Hematopoietic multipotent progenitor cell (in vitro differentiated cells): Measurements from ENCODE around the gene PRKCE. TPM values are rescaled to one million over a fixed set of nuclear protein-coding genes. Genes with fewer than 3 reads are reported as not detected.
A peak's percentile ranks its signal among the peaks of the same experiment; 100 is the strongest.

ENCODE experiments used
- DNase-seq, 3 donors: peaks; one replicate each; pipeline ENCODE4 v3.0.0-alpha.2; 2011 to 2015; ENCODE audit warnings: low read depth in 2 of 3, low spot score in 2 of 3
- total RNA-seq: library from RNA; depleted of rRNA; stranded (reverse); fragments of >200 nt; gene quantifications from one replicate; pipeline ENCODE4 v1.2.3, GENCODE V29; 2012

PRKCE gene
- total RNA-seq, 1 donor = 11.8 TPM

DNA sequence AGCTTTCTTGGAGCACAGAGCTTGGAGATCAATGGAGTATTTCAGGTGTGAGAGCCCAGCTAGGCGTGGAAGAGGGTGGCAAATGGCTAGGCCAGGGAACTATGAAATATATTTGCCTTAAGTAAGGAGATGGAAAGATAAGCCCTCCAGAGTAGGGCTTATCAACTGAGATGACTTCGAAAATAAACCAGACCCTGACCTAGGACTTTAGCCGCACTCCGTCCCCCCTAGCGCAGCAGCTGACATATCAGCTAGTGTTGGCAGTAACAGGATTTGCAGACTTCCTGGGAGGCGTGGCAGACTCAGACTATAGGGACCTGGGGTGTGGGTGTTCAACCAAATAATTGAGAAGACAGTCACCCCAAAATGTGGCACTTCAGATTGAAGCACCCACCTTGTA lies 518.0 kb downstream of the PRKCE start:
- no peak for DNase-seq

DNA sequence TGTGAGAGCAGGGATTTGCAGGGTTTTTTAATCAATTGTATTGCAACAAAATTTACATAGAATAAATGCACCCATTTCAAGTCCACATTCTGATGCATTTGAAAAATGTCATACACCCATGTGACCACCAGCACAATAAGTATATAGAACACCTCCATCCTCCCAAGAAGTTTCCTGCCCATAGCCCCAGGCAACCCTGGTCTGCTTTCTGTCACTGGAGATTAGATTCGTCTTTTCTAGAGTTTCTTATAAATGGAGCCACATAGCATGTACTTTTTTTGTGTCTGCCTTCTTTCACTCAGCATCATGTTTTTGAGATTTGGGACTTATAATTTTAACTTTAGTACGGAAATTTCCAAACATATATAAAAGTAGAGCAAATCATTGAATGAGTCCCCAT lies 518.6 kb downstream of the PRKCE start:
- DNase-seq = no peak

DNA sequence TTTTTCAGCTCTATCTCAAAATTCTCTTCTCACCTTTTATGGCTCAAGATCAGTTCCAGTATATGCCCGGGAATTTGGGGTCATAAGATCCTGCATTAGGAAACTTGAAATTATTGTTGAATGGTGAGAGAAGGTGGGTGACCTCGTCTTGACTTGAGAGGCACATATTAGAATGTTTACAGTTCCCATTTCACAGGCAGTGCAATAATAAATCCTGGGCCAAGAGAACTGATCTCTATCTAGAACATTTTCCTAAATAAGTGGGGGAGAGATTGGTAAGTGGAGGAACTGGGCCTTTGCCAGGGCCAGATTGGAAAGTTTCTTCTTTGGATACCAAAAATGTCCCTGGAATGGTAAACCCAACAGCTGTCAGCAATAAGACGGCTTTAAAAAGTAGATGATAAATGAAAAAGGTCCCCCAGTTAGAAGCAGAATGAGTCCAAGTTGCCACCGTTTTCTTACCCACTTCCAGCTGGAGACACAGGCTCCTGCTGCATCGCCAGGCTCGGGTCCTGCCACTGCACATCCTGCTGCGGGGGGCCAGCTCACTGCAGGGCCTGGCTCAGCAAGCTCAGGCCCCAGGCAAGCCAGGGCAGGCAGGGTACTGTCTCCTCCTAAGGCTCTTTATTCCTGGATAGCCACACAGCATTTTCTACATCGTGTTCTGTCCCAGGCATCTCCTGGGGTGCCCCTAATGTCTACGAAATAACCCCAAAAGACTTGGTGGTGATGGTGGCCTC lies 519.3 kb downstream of the PRKCE start:
- no peak for DNase-seq

DNA sequence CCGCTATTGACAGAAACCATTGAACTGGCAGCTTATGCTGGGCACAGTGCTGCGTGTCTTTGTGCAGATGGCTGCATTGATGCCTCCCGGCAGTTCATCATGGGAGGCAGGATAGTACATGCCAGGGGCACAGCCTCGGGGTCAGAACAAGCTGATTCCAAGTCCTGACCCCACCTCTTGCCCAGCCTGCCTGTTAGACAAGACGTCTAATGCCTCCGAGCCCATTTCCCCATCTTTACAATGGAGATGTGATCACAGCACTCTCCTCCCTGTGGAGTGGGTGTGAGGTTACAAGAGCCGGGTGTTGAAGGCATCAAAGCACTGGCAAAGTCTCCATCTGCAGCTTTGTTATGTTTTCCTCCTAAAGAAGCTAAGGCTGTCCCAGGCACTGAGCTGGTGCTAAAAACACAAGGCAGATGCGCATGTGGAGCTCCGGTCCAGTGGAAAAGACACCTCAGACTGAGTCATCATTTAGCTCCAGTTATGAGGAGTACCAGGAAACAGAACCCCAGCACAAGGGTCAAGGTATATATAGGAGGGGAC lies 520.0 kb downstream of the PRKCE start:
- DNase-seq = no peak

DNA sequence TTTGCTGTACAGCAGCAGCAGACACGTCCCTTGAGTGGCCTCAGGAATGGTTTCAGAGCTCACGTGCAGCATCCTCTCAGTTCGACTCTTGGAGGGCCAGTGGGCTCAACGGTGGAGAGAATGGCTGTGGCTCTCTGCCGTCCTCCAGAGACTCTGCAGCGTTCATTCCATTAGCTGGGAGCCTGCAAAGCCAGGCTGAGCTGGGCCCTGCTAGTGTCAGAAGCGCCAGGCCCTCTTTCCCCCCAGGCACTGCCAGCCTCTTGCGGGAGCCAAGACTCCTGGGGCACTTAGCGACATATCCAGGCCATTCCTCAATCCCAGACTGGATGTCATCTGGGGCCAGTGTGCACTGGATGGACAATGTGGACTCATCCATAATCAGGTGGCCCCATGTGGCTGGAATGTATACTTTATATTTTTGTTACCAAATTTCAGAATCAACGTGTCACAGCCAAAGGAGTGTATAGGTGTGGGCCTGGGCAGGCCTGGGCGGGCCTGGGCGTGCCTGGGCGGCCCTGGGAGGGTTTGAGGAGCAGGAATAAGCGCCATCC lies 520.6 kb downstream of the PRKCE start:
- no peak for DNase-seq

DNA sequence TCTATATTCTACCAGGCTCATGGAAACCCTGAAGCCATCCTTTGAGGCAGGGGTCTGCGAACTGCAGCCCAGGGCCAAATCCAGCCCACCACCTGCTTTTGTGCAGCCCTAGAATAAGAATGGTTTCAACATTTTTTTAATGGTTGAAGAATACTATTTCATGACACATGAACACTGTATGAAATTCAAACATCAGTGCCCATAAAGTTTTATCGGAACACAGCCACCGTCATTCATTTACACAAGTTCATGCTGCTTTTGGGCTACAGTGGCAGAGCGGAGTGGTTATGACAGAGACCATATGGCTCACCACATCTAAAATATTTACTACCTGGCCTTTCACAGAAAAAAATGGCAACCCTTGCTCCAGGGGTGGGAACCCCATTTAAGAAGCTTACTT lies 521.6 kb downstream of the PRKCE start:
- no peak for DNase-seq

DNA sequence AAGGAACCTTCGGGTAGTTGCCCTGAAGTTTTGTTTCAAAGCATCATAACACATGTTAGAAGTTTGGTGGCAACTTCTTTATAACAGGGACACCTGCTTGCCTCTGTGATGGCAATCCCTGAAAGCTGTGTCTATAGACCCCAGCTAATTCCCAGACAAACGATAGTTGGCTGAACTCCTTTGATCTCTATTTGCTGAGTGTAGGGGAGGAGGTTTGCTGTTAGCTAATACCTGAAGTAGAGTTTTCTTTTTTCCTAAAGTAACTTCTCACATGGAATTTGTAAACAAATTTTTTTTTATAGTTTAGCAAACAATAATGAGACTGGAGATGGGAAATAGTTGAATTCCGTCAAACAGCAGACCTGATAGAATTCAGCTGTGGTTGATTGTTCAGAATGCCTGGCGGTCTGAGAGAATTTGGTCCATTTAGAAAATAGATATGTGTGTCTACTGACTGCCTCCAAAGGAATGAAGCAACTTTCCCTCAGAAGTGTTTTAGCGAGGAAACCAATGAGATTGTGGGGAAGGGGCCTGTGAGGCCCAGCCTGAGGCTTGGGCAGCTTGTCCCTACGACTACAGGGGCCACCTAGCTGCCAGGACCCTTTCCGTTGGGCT lies 522.3 kb downstream of the PRKCE start:
- no peak for DNase-seq

DNA sequence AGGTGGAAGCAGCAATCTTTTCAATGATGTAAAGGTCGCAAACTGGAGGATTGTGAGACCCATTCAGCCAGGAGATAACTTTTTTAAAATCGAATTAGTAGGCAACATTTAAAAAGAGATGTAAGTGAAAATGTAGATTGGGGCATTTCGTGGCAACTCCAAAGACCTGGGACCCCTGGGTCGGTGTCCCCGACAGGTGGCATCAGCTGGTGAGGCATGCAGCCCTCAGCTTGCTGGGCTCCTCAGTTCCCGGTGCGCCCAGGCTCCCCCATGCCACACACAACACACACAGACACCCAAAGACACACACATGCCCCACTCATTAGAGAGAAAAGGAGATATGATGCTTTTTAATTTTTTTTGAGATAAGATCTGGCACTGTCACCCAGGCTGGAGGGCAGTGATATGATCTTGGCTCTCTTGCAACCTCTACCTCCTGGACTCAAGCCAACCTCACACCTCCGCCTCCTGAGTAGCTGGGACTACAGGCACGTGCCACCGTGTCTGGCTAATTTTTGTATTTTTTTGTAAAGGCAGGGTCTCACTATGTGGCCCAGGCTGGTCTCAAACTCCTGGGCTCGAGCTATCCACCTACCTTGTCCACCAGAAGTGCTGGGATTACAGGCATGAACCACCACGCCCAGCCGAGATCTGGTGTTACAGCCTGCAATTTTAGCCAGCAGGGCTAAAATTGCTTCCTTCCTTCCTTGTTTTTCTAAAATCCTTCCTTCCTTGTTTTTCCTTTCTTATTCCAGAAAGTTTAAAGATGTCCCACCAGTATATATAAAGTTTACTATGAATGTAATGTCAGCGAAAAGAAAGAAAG lies 523.1 kb downstream of the PRKCE start:
- no peak for DNase-seq

DNA sequence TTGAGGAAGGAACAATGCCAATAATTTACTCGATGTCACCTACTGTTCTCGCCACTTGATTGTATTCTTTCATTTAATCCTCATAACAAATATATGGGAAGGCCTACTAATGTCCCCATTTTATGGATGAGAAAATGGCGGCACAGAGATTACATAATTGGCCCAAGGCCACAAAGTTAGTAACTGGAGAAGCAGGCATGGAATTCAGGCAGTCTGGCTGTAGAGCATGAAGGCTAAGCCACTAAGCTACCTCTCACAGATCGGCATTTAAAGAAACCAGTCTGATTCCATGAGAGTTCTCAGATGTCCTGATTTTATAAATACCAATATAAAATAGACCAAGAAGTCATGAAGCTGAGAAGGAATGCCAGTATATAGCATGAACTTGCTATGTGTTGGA lies 523.9 kb downstream of the PRKCE start:
- no peak for DNase-seq

DNA sequence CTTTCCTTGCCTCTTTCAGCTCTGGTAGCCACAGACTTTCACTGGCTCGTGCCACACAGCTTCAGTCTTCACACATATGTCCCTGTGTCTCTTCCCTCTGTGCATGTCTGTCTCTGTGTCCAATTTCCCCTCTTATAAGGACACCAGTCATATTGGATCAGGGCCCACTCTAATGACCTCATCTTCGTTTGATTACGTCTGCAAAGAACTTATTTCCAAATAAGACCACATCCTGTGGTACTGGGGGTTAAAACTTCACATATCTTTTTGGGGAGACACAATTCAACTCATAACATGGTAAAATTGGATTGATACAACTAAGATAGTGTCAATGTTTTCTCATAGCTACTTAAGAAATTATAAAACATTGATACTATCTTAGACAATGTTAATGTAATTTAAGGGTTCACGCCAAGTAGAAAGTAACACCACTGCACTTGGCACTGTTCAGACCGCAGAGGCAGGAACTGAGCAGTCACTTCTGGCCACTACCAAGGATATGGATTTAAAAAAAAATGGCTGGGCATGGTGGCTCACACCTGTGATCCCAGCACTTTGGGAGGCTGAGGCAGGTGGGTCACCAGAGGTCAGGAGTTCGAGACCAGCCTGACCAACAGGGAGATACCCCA lies 526.1 kb downstream of the PRKCE start:
- DNase-seq = no peak

DNA sequence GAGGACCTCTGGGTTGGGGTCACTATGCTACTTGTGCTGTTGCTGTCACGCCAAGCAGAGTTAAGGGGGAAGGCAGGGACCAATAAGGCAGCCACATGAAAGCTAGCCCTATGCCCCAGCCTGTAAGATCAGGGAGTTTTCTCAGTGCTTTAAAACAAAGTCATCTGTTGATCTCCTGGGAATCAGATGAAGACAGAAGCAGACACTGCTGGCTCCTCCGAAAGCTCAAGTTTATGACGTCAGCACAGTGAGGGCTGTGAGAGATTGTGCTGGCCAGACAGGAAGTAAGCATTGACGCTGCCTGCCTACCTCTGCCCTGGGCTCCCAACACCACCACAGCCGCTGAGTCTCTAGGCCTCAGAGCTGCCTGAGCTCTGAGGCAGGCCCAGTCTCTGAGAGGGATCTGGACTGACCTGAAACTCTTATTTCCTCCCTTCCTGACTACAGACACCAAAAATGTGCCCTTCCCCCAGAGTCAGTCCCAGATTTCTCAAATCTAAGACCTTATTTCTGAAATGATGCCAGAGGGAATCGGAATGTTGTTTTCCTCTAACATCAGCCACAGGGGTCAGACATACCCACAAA lies 527.7 kb downstream of the PRKCE start:
- DNase-seq = peak in 2 of 3 donors; percentile 6 to 17

DNA sequence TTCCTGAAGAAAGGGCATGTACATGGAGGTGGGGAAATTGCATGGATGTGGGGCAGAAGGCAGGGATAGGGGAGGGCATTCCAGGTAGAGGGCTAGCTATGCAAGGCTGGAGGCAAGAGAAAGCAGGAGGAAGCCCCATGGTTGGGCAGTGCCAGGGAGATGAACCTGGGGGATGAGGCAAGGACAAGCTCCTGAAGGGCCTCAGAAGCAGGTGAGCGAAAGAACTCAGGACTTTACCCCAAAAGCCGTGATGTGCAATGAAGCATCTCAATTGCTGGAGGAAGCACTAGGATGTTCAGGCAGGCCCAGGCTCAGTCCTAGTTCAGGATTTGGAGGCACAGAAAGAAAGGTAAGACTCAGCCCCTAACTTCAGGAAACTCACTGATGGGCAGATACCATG lies 528.7 kb downstream of the PRKCE start:
- no peak for DNase-seq

DNA sequence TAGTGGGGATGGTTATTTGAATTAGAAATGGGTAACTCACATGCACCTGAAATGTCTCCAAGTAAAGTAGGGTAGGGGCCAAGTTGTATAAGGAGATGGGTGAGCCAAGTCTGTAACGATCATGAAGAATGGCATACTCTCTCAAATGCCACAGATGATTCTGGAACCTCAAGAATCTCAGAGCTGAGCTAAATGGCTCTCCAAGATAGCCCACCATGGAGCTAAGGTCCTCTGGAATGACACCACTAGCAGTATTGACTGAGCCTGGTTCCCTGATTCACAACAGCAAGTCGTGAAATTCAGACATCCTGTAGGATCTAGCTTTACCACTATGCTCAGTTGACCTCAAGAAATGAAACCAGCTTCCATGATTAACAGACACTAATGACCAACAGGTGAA lies 529.8 kb downstream of the PRKCE start:
- no peak for DNase-seq

DNA sequence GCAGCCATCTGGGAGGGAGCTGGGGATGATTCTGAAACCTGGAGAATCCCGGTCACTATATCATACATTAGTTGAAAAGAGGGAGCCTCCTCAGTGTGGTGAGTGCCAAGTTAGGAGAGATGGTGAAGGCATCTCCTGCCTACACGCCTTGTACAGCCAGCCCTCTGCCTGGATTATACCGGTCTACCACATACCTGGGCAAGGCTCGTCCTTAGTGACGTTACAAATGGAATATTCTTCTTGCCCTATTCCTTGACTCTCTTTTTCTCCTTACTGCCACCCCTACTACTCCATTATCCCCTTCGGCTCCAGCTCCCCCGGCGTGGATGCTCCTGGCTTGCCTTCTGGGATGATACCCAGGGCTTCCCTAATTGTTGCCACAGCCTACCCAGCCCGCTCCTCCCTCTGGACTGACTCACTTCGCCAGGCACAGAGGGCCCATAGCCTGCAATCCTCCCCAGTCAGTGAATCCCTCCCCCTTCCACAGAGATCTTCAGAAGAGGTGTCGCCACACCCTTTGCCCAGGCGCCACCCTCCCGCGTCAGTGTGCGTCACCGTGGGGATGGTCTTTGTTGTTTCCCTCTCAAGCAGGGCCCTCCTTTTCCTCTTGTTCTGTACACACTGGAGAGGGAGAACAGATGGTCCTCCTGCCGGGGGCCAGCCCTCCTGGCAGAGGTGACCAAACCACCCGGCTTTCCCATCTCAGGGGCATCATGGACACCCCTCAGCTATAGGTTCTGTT lies 530.5 kb downstream of the PRKCE start:
- DNase-seq = no peak

DNA sequence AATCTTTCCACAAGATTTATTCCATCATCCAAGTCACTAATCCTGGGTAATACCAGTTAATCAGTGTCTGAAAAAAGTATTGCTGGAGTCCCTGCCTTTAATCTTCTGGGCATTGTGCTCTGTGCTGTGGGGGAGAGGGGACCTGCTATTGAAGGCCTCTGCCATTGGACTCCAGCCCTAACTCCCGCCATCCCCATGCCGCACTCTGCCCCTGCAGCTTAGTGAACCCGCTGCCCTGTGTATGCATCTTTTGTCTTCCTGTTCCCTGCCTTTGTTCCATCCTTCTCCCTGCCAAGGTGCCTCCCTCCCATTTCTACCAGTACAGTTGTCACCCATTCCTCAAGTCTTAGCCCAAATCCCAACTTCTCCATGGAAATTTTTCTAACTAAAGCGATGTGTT lies 532.0 kb downstream of the PRKCE start:
- no peak for DNase-seq

DNA sequence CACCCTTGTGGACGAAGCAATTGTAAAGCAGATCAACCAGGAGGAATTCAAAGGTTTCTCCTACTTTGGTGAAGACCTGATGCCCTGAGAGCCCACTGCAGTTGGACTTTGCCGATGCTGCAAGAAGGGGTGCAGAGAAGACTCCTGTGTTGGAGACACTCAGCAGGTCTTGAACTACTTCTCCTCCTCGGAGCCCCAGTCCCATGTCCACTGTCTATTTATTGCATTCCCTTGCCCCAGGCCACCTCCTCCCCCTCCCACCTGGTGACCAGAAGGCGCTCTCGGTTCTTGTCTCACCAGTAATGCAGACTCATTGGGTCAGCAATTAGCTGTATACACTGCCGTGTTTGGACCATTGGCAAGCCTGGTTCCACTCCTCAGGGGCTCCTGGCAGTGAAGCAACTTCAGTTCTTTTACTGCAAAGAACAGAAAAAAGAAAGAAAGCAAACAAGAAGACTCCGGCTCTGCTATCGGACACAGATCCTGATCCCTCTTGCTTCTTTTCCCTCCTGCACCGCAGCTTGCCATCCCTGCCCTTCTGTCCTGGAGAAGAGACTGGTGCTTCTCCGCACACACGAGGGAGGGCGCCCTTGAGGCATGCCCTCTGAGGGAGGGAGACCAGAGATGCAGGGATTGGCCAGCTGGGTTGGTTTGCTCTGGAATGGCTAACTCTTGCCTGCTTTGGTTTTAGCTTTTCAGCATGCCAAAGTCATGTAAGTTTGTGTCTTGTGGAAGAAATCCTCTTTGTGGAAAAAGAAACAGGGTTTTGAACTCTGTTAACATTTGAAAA lies 533.5 kb downstream of the PRKCE start:
- no peak for DNase-seq

DNA sequence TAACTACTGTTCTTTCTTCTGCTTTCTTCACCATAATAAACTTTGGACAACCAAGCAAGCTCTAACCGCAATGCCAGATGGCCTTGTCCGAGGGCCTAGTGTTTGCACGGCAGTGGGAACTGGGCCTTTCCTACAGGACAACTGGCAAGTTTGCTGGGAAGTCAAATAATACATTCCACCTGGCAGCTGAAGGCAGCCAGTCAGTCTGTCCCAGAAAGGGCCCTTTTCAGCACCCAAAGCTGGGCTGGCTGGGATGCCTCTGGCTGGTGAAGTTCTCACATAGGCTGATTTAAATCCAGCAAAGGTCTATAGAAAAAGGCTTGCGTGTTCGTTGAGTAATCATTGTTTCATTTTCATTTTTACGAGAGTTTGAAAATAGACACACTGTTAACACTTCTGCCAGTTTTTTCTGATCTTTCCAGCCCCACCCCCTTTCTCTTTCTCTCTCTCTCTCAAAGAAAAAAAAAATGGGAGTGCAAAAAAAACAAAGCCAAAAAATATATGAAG lies 535.7 kb downstream of the PRKCE start:
- DNase-seq = peak in 2 of 3 donors; percentile 33 to 73

DNA sequence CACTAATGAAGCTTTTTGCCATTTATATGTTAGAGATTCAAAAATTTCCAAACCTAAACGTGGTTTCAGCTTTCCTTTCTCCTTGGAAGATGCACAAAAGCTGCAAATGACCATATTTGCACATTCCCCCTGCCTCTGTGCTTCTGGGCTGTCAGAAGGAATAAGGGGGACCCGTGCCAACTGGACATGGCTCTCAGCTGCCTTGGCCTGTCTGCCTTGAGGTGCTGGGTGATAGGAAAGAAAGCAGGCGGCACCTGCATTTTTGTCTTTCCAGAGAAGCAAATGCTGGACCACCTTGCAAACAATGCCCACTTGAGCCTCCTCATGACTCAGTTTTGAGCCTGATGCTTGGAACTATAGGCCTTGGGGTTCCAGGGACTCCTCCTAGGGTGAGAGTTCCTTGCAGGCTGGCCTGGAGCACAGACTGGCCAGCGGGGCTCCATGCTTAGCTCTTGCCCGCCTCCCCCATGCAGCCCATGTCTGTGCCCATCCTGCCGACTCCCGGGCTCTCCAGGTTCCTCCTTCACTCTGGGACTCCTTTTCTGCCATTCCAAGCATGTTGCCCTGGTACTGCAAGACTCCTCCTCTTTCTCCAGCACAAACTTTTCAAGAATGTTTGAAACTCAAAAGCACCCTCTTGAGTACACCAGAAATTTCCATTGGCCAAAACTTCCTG lies 536.7 kb downstream of the PRKCE start:
- DNase-seq = no peak
